PC-9 (cell line): ENCODE data around the gene CCN6. TPM values are rescaled to one million over a fixed set of nuclear protein-coding genes. Genes with fewer than 3 reads are reported as not detected.

Experiments used
- BruUV-seq: library from RNA; stranded (reverse); fragments of 400-500 nt; replicated peaks from 2 replicates; lab custom pipeline; 2021; lab: Mats Ljungman, UMichigan
- CTCF ChIA-PET: fragments of 300-600 bp; sonication (Branson Sonifier 250); formaldehyde crosslinking; loops from one replicate; lab custom pipeline; 2022; ENCODE audit warnings: antibody characterized with exemption; lab: Charles Lee
- POLR2A ChIA-PET: fragments of 300-600 bp; sonication (Branson Sonifier 250); formaldehyde crosslinking; loops from one replicate; lab custom pipeline; 2022; ENCODE audit warnings: antibody characterized with exemption; ENCODE audit not compliant: unreplicated experiment; lab: Charles Lee
- DNase-seq, 2 experiments: peaks; one replicate each; pipeline versions ENCODE4 v3.0.0 to v3.0.0-alpha.2; 2015 to 2022; ENCODE audit warnings: mixed read lengths in 1 of 2
- H2AFZ ChIP-seq: fragments of 200-600 bp; sonication (generic); 2 replicates; pipeline ENCODE4 v1.8.1; 2017; ENCODE audit warnings: antibody characterized with exemption
- H3F3A ChIP-seq: fragments of 200-600 bp; sonication (generic); 2 replicates; pipeline ENCODE4 v1.8.1; 2017; ENCODE audit warnings: antibody characterized with exemption, mild to moderate bottlenecking, low read depth; ENCODE audit not compliant: insufficient read depth
- H3K27ac ChIP-seq: fragments of 200-600 bp; sonication (generic); 2 replicates; pipeline ENCODE4 v1.6.1; 2016; ENCODE audit warnings: mixed run types
- H3K27me3 ChIP-seq: fragments of 200-600 bp; sonication (generic); 2 replicates; pipeline ENCODE4 v1.6.1; 2016; ENCODE audit warnings: low read depth, mixed run types; ENCODE audit not compliant: insufficient read depth
- H3K36me3 ChIP-seq: fragments of 200-600 bp; sonication (generic); 2 replicates; pipeline ENCODE4 v1.6.1; 2016; ENCODE audit warnings: low read depth, mixed run types
- H3K4me1 ChIP-seq: fragments of 200-600 bp; sonication (generic); replicated peaks from 2 replicates; pipeline ENCODE4 v1.6.1; 2016; ENCODE audit warnings: mixed run types; ENCODE audit not compliant: insufficient read depth
- H3K4me2 ChIP-seq: fragments of 200-600 bp; sonication (generic); 2 replicates; pipeline ENCODE4 v1.6.1; 2017; ENCODE audit warnings: mixed run types
- H3K4me3 ChIP-seq: fragments of 200-600 bp; sonication (generic); 2 replicates; pipeline ENCODE4 v1.6.1; 2016; ENCODE audit warnings: mixed run types
- H3K79me2 ChIP-seq: fragments of 200-600 bp; sonication (generic); 2 replicates; pipeline ENCODE4 v1.6.1; 2017; ENCODE audit warnings: low read depth, mixed run types
- H3K9me2 ChIP-seq: fragments of 200-600 bp; sonication (generic); 2 replicates; pipeline ENCODE4 v1.8.1; 2017; ENCODE audit warnings: mild to moderate bottlenecking; ENCODE audit not compliant: insufficient read depth
- H3K9me3 ChIP-seq: fragments of 200-600 bp; sonication (generic); 2 replicates; pipeline ENCODE4 v1.8.1; 2016; ENCODE audit warnings: low read depth; ENCODE audit not compliant: insufficient read depth
- H4K20me1 ChIP-seq: fragments of 200-600 bp; sonication (generic); 2 replicates; pipeline ENCODE4 v1.8.1; 2017; ENCODE audit not compliant: insufficient read depth
- EZH2 ChIP-seq: fragments of 200-600 bp; sonication (generic); IDR thresholded peaks from 2 replicates; pipeline ENCODE4 v1.8.0; 2017; ENCODE audit warnings: antibody characterized with exemption, low read depth
- intact Hi-C: fragments of 100-400 bp; cut with micrococcal nuclease; formaldehyde crosslinking; loops from one replicate; pipeline ENCODE4 v1.10.0; 2022; ENCODE audit not compliant: unreplicated experiment
- total RNA-seq: library from RNA; stranded (reverse); gene quantifications from 2 replicates; pipeline ENCODE4 v1.2.3, GENCODE V29; 2021
- TF ChIP-seq, protein P1 (sequence below): fragments of 200-600 bp; sonication (generic); conservative IDR thresholded peaks from 2 replicates; pipeline ENCODE4 v1.6.1; 2017; ENCODE audit warnings: mixed run types, antibody characterized with exemption, mild to moderate bottlenecking, moderate library complexity

CCN6 gene
- total RNA-seq, 1 experiment from 2014 or later = not detected

DNA sequence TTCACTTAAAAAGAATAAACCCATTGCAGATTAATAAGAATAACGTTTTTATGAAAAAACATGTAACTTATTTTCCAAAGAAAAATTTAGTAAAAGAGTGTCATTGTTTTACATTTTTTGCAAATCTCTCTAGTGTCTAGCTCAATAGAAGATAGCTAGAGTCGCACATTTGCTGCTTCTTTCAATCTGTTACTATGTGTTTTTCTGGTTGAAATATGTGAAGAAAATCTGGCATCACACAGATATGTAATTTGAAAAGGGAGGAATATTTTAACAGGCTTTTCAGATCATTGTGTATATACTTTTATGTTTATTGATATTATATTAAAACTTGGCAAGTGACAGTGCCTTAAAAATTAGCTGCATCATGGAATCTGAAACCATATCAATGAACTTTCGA, 9.1 kb downstream of the CCN6 start:
- ChIA-PET POLR2A (no interaction called here), CTCF (no interaction called here)
- H3K27me3 ChIP-seq = no peaks in the 10 kb centered on the region
- H3K9me2 ChIP-seq = peaks cover 10% of the 10 kb centered on the region; the same call in 1 of the 2 replicates
- H3K79me2 ChIP-seq = no peaks in the 10 kb centered on the region
- no peak overlapping the region for H2AFZ ChIP-seq
- intact Hi-C loops = no loop called here
- DNase-seq = peak in 1 of 2 experiments; percentile 29
- H3K4me2 ChIP-seq = no peak overlapping the region
- no peak overlapping the region for H3K4me3 ChIP-seq
- BruUV-seq = no TSS peak
- no peak for TF ChIP-seq EZH2
- TF ChIP-seq, protein P1, sequence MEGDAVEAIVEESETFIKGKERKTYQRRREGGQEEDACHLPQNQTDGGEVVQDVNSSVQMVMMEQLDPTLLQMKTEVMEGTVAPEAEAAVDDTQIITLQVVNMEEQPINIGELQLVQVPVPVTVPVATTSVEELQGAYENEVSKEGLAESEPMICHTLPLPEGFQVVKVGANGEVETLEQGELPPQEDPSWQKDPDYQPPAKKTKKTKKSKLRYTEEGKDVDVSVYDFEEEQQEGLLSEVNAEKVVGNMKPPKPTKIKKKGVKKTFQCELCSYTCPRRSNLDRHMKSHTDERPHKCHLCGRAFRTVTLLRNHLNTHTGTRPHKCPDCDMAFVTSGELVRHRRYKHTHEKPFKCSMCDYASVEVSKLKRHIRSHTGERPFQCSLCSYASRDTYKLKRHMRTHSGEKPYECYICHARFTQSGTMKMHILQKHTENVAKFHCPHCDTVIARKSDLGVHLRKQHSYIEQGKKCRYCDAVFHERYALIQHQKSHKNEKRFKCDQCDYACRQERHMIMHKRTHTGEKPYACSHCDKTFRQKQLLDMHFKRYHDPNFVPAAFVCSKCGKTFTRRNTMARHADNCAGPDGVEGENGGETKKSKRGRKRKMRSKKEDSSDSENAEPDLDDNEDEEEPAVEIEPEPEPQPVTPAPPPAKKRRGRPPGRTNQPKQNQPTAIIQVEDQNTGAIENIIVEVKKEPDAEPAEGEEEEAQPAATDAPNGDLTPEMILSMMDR = no peak
- no peaks in the 10 kb centered on the region; the same call in 1 of the 2 replicates for H3K4me1 ChIP-seq
- H3K27ac ChIP-seq = no peak overlapping the region
- no peaks in the 10 kb centered on the region for H3K9me3 ChIP-seq
- H3F3A ChIP-seq = no peaks in the 10 kb centered on the region
- no peaks in the 10 kb centered on the region for H4K20me1 ChIP-seq
- H3K36me3 ChIP-seq = no peaks in the 10 kb centered on the region

DNA sequence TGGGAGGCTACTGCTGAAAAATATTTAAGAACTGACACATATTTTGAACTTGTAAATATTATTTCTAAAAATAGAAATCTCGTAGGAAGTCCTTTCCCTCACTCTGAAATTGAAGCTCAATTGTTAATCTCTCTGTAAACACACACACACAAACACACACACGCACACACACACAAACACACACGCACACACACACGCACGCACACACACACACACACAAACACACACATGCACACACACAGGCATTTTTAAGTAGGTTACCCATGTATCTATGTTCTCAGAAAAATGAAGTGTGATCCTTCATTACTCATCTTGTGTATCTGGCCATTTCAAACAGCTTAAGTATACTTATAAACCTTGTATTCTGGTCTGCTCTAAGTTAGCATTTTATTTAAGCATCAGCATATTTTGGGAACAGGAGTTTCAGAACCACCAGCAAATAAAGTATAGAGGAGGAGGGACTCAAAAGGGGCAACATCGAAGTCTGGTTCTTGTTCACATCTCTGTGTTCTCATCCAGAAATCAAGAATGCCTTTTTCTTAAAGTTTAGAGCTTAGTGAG, 11.6 kb downstream of the CCN6 start:
- no peak for TF ChIP-seq EZH2
- TF ChIP-seq, protein P1 = no peak
- CTCF ChIA-PET = no interaction called here

DNA sequence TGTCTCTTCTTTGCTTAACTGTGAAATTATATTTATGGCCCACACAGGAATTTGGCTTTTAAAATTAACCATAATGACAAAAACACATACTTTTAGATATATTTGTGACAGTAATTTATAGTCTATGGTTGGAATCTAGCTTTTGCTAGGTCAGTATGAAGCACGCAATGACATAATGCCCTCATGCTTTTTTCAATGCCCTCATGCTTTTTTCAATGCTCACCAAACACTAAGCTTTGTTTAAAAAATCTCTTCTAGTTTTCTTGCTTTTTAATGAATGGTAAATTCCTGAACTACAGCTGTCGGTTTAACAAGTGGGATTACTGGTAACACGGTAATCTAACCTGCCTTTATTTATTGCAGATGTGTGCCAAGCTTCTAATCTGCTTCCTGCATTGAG, 12.7 kb downstream of the CCN6 start:
- CTCF ChIA-PET = no interaction called here

More for the DNA sequence above, 11.6 kb downstream of the CCN6 start:
- Histone ChIP-seq H3K9me2 (peaks cover 10% of the 10 kb centered on the region; the same call in 1 of the 2 replicates), H4K20me1 (no peaks in the 10 kb centered on the region), H2AFZ (no peak overlapping the region), H3K4me1 (no peaks in the 10 kb centered on the region; the same call in 1 of the 2 replicates), H3K27me3 (no peaks in the 10 kb centered on the region), H3K4me2 (no peak overlapping the region), H3F3A (peaks cover 4% of the 10 kb centered on the region; the same call in 1 of the 2 replicates), H3K4me3 (no peak overlapping the region), H3K9me3 (no peaks in the 10 kb centered on the region), H3K27ac (no peak overlapping the region), H3K36me3 (0 out of 2 replicates have a peak, but pooled peaks cover 11% of the 10 kb centered on the region), H3K79me2 (no peaks in the 10 kb centered on the region)
- BruUV-seq = no TSS peak
- intact Hi-C loops = no loop called here
- DNase-seq = peak in 1 of 2 experiments; percentile 30
- POLR2A ChIA-PET = no interaction called here

More for the DNA sequence above, 12.7 kb downstream of the CCN6 start:
- Histone ChIP-seq H3K4me2 (no peak overlapping the region), H3K36me3 (peaks cover 17% of the 10 kb centered on the region; the same call in 1 of the 2 replicates), H3K9me3 (no peaks in the 10 kb centered on the region), H3K79me2 (no peaks in the 10 kb centered on the region), H4K20me1 (no peaks in the 10 kb centered on the region), H3F3A (peaks cover 4% of the 10 kb centered on the region; the same call in 1 of the 2 replicates), H3K4me3 (no peak overlapping the region), H3K27me3 (no peaks in the 10 kb centered on the region), H3K9me2 (peaks cover 10% of the 10 kb centered on the region; the same call in 1 of the 2 replicates), H3K4me1 (no peaks in the 10 kb centered on the region; the same call in 1 of the 2 replicates), H3K27ac (no peak overlapping the region), H2AFZ (no peak overlapping the region)
- intact Hi-C loops = no loop called here
- no peak for TF ChIP-seq EZH2
- POLR2A ChIA-PET = no interaction called here
- peak in 1 of 2 experiments; percentile 2 for DNase-seq
- BruUV-seq = no TSS peak
